SK-N-DZ (cell line): Measurements from ENCODE around the gene SLC8A2.

Experiments
- DNase-seq: peaks from one replicate; pipeline ENCODE4 v3.0.0-alpha.2; 2015; ENCODE audit warnings: low spot score

SLC8A2 gene

GRCh38 chr19:47505506-47505905 lies 33.8 kb upstream of the SLC8A2 start:
- DNase-seq, result no peak

GRCh38 chr19:47503826-47504150 lies 32.1 kb upstream of the SLC8A2 start:
- no peak for DNase-seq

GRCh38 chr19:47503130-47503825 lies 31.6 kb upstream of the SLC8A2 start:
- DNase-seq, result no peak

GRCh38 chr19:47499863-47500830 lies 28.5 kb upstream of the SLC8A2 start:
- no peak for DNase-seq

GRCh38 chr19:47499371-47499770 lies 27.7 kb upstream of the SLC8A2 start:
- DNase-seq, result no peak

GRCh38 chr19:47498561-47498960 lies 26.9 kb upstream of the SLC8A2 start:
- no peak for DNase-seq

- no peak for DNase-seq
These were observed 26.3 kb upstream of the SLC8A2 start for GRCh38 chr19:47497821-47498520.

GRCh38 chr19:47497050-47497766 lies 25.5 kb upstream of the SLC8A2 start:
- DNase-seq, result no peak

GRCh38 chr19:47495478-47496372 lies 24.0 kb upstream of the SLC8A2 start:
- no peak for DNase-seq

GRCh38 chr19:47494729-47495128 lies 23.0 kb upstream of the SLC8A2 start:
- DNase-seq, result peak; percentile 43

GRCh38 chr19:47494211-47494547 lies 22.5 kb upstream of the SLC8A2 start:
- no peak for DNase-seq

- no peak for DNase-seq
These were observed 21.9 kb upstream of the SLC8A2 start for GRCh38 chr19:47493378-47494210.

GRCh38 chr19:47492571-47493377 lies 21.1 kb upstream of the SLC8A2 start:
- DNase-seq, result no peak

GRCh38 chr19:47492137-47492533 lies 20.4 kb upstream of the SLC8A2 start:
- no peak for DNase-seq

GRCh38 chr19:47491358-47492136 lies 19.9 kb upstream of the SLC8A2 start:
- no peak for DNase-seq

- no peak for DNase-seq
These were observed 19.2 kb upstream of the SLC8A2 start for GRCh38 chr19:47490847-47491246.

GRCh38 chr19:47490031-47490430 lies 18.3 kb upstream of the SLC8A2 start:
- no peak for DNase-seq
